ENCODE data around the gene LHX1.
A peak's percentile ranks its signal among the peaks of the same experiment; 100 is the strongest.

The LHX1 gene

DNA sequence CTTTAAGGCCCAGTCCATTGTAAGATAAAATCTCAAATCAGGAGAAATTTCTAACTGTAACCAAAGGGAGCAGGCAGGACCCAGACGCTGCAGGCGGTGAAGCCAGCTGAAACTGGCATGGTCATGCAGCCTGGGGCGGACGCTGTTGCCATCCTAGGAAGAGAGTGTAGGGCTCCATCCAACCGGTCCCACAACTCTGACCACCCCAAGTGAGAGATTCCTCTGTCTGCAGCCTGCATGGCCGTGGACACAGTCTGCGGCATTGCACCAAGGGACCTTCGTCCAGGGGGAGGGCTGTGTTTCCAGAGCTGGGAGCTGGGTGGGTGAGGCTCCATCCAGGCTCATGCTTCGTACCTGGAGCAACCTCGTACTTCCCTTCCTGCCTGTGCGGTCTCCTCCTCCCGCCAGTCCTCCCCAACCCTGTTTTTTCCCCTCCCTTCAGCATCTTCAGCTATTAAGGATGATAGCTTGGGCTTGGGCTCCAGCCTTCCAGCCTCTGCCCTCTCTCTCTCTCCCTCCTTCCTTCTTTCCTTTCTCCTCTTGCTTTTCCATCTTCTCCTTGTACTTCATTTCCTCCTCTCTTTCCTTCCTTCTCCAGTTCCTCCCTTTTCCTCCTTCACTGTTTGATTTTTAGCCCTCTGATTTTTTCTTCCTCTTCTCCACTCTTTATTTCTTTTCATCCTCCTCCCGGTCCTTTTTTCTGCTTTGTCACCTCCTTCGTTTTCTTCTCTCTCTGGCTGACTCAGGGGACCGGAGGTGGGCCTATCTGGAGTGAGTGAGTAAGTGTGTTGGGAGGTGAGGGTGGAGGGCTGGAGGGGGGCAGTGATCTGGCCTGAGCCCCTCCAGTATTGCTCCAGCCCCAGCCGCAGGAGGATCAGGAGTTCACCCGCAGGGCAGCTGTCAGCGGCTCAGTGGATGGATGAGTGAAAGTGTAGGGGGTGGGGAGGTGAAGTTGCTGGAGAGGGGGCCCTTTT is 17.0 kb upstream of the LHX1 start:
- intact Hi-C loops (cut with DNase I), result no loop called here
- DNase-seq, result peak in 17 of 42 donors; percentile 9 to 59 (median 22)

DNA sequence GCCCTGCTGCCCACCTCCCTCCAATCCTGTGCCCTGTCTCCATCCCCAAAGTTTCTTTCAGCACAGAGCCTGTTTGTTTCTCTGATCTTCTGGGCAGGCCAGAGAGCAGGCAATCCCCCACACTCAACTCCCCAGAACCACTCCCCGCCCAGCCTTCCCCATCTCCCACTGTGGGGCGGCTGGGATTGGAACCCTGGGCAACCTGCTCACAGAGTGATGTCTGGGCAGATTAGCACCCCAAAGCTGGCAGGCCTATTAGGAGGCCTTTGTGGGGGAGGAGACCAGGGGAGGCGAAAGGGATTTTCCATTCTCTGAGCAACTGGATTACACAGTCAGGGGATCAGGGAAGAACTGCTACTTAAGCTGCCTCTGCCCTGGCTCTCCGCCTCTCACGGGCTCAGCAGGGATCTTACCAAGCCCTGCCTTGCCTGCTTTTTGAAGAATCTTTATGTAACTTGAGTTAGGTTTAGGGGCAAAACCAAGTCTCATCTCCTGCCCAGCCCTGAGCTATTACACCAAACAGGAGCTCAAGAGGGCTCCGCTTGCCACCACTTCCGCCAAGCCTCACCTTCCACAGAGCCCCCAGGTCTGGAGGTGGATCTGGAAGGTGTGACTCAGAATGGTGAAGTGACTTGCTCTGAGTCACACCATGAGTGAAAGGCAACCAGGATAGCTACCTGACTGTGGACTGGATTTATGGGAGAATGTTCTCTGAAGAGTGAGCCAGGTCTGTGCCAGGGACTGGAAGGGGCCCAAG is 16.0 kb upstream of the LHX1 start:
- peak in 40 of 42 donors; percentile 16 to 90 (median 62) for DNase-seq
- intact Hi-C loops (cut with DNase I), result no loop called here

DNA sequence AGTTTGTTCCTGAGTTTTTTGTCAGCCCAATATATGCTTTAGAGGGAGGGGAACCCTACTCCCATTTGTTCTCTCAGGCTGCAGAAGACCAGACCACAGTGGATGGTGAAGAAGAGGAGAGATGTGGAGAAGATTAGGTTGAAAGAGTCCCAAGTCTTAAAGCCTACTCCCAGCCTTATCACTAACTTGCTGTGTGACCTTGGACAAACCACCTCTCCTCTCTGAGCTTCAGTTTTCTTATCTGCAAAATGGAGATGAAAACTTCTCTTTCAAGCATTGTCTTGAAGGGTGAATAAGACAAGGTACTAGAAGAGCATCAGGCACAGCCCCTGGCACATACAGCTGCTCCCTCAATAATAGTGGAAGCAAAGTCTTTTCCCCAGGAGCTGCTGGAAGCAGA is 15.1 kb upstream of the LHX1 start:
- DNase-seq, result no peak
- intact Hi-C loops (cut with DNase I), result no loop called here

DNA sequence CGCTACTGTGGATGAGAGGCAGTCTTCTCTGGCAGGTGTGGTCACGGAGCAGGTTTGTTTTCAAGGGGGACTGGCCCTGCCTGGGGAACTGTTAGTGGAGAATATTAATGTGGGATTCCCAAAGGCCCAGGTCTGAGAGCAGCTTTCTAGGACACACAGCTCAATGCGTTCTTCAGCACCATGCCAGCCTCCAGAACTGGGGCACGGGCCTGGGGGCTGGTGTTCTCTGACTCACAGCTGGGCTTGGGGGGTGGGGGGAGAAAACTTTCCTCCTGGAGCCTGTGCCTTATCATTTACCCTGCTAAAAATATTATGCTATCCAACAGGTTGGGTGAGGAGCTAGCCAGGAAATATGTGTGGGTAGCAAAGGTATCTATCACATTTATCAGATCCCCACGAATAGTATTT is 13.5 kb upstream of the LHX1 start:
- DNase-seq, result no peak
- intact Hi-C loops (cut with DNase I), result no loop called here

DNA sequence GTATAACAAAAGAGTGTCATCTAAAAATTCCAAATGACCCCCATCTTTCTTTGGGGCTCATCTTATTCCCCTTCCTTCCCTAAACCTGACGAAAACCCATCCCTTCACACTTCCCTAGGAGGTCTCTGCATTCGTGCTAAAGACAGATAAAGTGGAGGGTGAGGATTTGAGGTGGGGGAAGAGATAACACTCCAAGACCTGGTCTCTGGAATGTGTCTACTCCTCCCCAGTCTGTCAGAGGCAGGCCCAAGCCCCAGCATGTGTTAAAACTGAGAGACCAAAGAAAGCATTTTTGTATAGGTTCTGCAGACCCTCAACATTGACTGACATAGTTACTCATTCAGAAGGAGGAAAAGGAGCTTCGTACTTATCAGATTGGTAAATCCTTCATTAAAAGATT is 11.0 kb upstream of the LHX1 start:
- DNase-seq, result no peak
- intact Hi-C loops (cut with DNase I), result no loop called here

DNA sequence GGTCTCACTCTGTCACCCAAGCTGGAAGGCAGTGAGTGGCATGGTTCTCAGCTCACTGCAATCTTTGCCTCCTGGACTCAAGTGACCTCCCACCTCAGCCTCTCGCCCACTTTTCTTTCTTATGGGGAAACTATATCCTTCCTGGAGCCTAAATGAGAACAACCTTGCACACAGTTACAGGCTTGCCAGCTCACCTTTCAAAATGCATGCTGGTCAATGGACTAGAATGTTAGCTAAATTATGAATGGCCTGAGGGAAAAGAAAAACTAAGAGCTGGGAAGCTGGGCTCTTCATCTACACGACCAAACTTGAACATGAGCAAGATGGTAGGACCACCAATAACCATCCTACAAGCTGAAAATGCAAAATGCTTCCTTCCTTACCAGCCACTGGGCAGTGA is 10.6 kb upstream of the LHX1 start:
- intact Hi-C loops (cut with DNase I), result no loop called here
- no peak for DNase-seq

DNA sequence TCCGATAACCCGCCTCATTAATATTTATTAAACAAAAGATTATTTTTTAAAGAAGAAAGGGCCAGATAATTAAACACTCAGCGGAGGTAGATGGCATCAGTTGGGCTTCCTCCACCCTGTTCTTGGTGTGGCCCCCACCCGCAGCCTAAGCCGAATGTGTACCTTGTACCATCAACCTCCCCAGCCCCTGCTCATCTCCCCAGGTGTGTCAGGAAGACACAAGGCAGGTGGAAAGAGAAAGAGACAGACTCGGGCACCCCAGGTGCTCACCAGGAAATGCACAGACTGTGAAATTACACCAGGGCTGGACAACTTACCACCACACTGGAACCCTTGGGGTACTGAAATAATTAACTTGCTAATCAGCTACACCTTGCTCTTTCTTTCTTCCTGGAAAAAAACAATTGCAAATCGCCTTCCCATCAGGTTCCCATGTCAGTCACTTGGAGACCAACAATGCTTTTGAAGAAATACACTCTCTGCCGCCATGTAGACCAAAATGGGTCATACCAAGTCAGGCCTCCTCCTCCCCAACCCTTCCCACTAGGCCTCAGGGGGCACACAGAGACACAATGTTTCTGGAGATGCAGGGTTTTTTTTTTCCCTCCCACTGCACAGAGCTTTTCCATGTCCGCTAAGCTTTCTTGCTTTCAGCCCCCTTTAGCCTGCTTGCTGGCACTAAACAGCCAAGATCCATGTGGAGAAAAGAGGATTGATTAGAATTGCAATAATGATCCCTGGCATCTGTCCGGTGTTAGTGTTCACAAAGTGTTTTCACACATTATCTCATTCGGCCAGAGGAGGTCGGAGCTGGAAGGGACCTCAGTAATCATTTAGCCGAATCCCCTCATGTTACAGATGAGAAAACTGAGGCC is 8.6 kb upstream of the LHX1 start:
- intact Hi-C loops (cut with DNase I), result no loop called here
- DNase-seq, result no peak

DNA sequence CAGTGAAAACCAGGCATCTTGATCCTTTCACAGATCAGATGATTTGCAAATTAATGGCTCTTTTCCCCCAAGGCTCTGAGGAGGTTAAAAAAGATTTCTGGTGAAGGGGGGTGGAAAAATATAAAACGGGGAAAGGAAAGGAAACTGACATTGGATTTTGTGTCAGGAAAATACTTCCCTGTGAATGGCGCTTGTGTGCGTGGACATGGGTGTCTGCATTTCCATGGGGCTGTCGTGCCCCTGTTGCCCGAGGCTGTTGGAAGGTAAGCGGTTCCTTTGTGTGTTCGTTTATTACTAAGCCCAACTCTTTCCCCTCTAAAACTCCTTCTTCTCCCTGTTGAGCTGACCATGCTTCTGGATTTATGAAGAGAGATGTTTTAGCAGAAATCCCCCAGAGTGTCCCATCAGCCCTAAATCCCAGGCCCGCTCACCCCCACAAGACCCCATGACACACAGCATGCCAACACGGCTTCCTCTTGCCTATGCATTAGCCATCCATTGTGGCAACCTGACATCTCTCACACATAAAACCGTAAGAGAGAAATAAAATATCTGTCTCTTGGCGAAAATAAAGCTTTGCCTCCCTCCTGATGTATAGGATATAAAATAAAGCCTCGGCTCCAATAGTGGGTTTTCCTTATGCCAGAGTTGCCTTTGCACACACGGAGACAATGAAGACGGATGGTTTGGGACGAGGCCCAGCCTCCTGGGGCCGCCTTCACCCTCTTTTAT is 7.3 kb upstream of the LHX1 start:
- intact Hi-C loops (cut with DNase I), result no loop called here
- no peak for DNase-seq

DNA sequence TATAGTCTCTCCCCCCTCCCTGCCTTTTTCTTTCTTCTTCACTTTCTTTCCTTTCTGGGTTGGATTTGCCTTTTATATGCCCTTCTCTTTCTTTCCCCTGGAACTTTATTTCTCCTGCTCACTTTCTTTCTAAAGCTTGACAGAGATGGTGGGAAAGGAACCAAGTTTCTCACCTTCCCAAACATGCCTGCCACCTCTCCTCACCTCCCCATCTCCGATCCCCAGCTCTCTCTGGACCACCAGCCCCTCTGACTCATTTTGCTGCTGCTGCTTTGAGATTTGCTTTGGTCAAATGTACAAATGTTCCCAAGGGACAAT is 6.7 kb upstream of the LHX1 start:
- no peak for DNase-seq
- intact Hi-C loops (cut with DNase I), result no loop called here

DNA sequence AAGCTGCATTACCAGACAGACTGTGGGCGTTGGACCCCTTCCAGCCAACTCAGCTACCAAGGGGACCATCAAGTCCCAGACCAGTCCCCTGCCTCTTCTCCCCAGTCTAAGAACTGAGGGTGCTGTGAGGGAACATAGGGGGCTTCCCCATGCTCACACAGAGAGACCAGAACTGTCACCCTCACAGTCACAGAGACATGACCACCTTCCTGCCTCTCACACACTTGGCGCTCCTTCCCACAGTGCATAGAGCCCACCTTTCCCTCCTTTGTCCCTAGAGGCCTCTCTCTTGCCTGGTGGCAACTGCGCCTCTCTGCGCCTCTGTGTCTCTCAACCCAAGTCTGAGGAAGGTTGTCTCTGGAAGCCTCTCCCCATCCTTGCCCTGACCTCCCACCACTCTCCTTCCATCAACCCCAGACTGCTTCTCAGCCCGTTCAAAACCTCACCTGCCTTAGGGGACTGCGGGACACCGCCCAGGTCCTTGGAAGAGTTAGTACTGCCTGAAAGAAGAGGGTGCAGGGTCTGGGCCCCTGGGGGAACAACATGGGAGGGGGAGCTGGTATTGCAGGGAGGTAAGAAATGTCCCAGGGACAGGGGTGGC is 6.1 kb upstream of the LHX1 start:
- intact Hi-C loops (cut with DNase I), result no loop called here
- no peak for DNase-seq

DNA sequence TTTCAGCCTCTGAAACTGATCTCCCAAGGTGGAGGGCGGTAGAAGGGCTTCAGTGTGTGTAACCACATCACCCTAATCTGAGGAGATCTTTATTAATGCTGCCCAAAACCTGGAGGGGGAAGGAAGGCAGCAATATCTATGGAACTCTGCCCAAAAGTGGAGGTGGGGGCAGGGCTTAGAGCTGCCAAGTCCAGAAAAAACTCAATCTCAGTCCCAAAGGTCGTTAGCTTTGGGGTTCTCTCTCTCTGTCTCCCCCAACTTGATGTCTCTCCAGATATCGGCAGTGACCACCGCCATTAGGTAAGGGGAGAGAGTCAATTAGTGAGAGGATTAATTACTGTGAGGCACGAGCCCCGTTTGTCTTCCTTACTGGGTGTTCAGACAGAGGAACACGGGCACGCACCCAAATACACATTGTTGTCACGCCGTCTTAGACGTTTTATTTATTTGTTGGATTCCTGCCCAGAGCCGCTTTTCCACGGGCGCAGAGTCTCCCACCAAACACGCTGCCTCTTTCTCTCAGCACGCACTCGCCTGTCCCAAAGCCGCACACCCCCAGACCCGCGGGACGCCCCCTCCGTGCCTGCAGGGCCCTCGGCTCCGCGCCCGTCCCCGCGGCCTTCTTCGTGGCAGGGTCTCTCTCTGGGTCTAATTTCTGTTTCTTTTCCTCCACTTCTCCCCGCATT is 5.4 kb upstream of the LHX1 start:
- intact Hi-C loops (cut with DNase I), result no loop called here
- peak in 1 of 42 donors; percentile 11 for DNase-seq

DNA sequence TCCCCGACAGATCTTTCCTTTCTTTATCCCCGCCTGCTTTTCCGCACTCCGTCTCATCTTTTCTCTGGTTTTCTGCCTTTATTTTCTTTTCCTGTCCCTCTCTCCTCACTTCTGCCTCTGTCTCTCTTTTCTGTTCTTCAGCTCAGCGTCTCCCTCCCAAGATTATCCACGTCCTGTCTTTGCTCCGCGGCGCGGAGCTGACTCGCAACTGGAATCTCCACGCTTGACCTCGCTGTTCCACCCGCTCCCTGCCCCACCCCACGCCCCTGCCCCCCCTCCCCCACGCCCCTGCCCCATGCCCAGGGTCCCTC is 4.9 kb upstream of the LHX1 start:
- DNase-seq, result no peak
- intact Hi-C loops (cut with DNase I), result no loop called here

DNA sequence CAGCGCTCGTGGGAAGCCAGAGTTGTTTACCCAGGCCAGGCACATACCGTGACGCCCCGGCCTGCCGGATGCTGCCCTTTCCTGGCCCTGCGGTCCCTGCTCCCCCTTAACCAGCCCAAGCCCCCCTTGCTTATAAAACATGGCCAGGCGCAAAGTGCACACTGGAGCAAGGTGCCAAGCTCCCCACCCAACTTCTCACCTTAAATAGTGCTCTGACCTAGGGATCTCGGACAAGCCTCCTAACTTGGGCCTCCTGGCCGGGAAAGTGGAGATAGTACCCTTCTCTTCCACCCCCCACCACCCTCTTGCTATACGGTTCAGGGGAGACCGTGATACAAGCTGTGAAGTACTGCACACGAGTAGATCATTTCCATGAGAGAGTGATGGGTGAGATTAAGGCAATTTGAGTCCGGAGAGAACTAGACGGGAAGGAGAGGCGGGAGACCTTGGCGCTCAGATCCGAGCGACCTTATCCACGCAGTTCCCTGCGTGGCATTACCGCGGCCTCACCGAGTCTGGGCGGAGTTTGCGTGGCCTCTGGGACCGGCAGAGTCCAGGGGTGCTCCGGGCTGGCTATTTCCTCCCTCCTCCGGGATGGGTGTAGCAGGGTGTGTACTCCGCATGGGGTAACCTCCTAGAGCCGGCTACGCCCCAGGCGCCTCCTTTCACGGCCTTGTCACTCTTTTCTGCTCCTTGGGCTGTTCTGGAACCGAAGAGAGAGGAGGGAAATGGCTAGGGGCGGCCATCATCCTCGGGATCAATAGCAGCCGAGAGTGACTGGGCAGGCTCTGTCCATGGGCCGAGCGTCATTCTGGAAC is 4.4 kb upstream of the LHX1 start:
- DNase-seq, result peak in 1 of 42 donors; percentile 10
- intact Hi-C loops (cut with DNase I), result no loop called here

DNA sequence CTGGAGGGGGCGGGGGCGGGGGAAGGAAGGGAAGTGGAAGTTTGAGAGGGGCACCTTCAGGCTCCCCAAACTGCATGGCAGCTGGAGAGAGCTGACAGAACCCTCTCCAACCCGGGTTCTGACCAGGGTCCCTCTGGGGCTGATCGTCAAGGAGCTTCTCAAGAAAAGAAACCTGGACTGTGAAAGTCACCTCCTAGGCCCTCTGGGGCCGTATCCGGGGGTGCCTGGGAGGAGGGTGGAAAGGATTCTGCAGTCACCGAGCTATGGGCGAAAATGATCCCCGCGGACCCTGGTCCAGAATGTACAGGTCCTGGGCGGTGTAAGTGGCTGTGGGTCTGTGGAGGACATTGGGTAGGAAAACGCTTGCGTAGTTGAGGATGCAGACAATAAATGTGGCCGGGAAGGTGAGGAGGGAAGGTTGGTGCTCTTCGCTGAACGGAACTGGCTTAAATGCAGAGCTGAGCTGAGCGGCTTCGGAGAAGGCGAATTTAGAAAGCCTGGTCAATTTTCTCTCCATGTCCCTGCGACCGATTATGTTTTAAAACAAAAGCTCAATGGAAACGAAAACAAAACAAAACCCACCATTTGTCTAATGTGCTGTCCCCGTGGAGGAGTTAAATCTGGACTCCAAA is 3.6 kb upstream of the LHX1 start:
- peak in 1 of 42 donors; percentile 16 for DNase-seq
- intact Hi-C loops (cut with DNase I), result no loop called here

DNA sequence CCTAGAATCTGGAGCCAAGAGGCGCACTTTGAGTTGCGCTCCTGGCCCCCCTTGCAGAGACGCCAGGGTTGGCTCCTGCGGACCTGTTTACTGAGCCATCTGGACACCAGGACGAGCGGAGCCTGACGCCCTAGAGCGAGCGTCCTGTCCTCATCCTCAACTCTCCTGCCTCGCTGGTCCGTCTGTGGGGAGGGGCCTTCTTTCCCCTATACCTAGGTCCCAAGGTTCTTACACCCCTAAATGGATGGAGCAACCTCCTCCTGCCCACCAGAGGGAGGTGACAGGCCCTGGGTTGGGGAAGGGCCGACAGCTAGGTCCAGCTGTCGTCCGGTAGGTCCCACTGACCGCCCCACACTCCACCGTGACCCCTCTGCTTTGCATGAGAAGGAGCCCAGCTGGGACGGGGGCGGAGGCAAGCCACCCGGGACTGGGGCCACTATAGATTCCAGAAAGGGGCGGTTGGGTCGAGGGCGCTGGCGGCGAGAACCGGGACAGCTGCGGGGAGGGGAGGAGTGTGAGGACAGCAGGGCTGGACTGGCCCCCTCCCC is 3.1 kb upstream of the LHX1 start:
- DNase-seq, result peak in 1 of 42 donors; percentile 14
- intact Hi-C loops (cut with DNase I), result no loop called here

Data from head of caudate nucleus (tissue), 42 donors.